ENCODE data around the gene OR10H5. TPM values are rescaled to one million over a fixed set of nuclear protein-coding genes. Genes with fewer than 3 reads are reported as not detected.
"Not testable (repeated sequence)": the region's sequence is repeated elsewhere in the genome, so short reads cannot be mapped to it uniquely, and the experiment has no call there.

The OR10H5 gene
- total RNA-seq, 1 donor: under 0.01 TPM

- no peak overlapping the region for H3K4me3 ChIP-seq (ENCODE audit: low read length)
- no peaks in the 10 kb centered on the region for H3K27me3 ChIP-seq (ENCODE audit: insufficient read depth, low read length)
- no peaks in the 10 kb centered on the region for H3K4me1 ChIP-seq (ENCODE audit: insufficient read depth, low read length)
- no peaks in the 10 kb centered on the region for H3K9me3 ChIP-seq (ENCODE audit: low read depth, low read length)
Measured at GRCh38 chr19:15782211-15782610, 5.2 kb upstream of the OR10H5 start.

DNA sequence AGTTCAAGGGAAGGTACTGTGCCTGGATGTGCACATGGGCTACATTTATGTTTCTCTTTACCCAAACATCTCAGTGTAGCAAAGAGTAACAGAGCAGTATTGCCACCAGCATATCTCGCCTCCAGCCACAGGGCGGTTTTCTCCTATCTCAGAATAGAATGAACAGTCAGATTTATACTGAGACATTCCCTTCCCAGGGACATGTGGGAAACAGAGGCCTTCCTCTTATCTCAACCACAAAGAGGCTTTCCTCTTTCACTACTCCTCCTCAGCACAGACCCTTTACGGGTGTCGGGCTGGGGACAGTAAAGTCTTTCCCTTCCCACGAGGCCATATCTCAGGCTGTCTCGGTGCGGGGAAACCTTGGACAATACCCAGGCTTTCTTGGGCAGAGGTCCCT, 4.6 kb upstream of the OR10H5 start:
- not testable (repeated sequence) for H3K4me3 ChIP-seq (ENCODE audit: low read length); H3K4me1 ChIP-seq (ENCODE audit: insufficient read depth, low read length); H3K9me3 ChIP-seq (ENCODE audit: low read depth, low read length); H3K27me3 ChIP-seq (ENCODE audit: insufficient read depth, low read length)

- Histone ChIP-seq H3K4me1 (ENCODE audit: insufficient read depth, low read length) (no peaks in the 10 kb centered on the region), H3K27me3 (ENCODE audit: insufficient read depth, low read length) (peaks cover 2% of the 10 kb centered on the region), H3K9me3 (ENCODE audit: low read depth, low read length) (no peaks in the 10 kb centered on the region), H3K4me3 (ENCODE audit: low read length) (no peak overlapping the region)
Measured at GRCh38 chr19:15788594-15789270, 1.3 kb downstream of the OR10H5 start.

GRCh38 chr19:15790096-15790495, 2.6 kb downstream of the OR10H5 start:
- Histone ChIP-seq H3K4me3 (ENCODE audit: low read length) (no peak overlapping the region), H3K27me3 (ENCODE audit: insufficient read depth, low read length) (peaks cover 2% of the 10 kb centered on the region), H3K9me3 (ENCODE audit: low read depth, low read length) (no peaks in the 10 kb centered on the region), H3K4me1 (ENCODE audit: insufficient read depth, low read length) (no peaks in the 10 kb centered on the region)

DNA sequence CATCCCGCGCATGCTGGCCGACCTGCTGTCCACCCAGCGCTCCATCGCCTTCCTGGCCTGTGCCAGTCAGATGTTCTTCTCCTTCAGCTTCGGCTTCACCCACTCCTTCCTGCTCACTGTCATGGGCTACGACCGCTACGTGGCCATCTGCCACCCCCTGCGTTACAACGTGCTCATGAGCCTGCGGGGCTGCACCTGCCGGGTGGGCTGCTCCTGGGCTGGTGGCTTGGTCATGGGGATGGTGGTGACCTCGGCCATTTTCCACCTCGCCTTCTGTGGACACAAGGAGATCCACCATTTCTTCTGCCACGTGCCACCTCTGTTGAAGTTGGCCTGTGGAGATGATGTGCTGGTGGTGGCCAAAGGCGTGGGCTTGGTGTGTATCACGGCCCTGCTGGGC, 6.8 kb downstream of the OR10H5 start:
- H3K4me1 ChIP-seq (ENCODE audit: insufficient read depth, low read length); H3K27me3 ChIP-seq (ENCODE audit: insufficient read depth, low read length); H3K4me3 ChIP-seq (ENCODE audit: low read length); H3K9me3 ChIP-seq (ENCODE audit: low read depth, low read length): not testable (repeated sequence)

GRCh38 chr19:15810335-15810734, 22.9 kb downstream of the OR10H5 start:
- no peaks in the 10 kb centered on the region for H3K4me1 ChIP-seq (ENCODE audit: insufficient read depth, low read length)
- H3K27me3 ChIP-seq (ENCODE audit: insufficient read depth, low read length): peaks cover 2% of the 10 kb centered on the region
- H3K4me3 ChIP-seq (ENCODE audit: low read length): no peak overlapping the region
- no peaks in the 10 kb centered on the region for H3K9me3 ChIP-seq (ENCODE audit: low read depth, low read length)

DNA sequence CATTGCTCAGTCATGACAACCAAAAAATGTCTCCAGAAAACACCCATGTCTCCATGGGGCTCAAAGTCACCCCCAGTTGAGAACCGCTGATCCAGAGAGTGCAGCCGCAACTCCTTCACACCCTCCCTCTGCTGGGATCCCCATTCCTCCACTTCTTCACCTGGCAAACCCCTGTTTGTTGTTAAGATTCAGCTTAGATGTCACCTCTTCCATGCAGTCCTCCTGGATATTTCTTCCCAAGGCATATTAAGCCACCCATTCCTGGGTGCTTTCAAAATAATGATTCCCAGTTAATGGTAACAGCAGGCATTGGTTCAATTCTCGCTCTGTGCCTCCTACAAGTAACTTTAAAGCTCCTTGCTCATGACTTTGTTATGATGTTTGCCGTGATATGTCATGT, 24.0 kb downstream of the OR10H5 start:
- Histone ChIP-seq H3K4me3 (ENCODE audit: low read length) (no peak overlapping the region), H3K27me3 (ENCODE audit: insufficient read depth, low read length) (peaks cover 2% of the 10 kb centered on the region), H3K4me1 (ENCODE audit: insufficient read depth, low read length) (no peaks in the 10 kb centered on the region), H3K9me3 (ENCODE audit: low read depth, low read length) (no peaks in the 10 kb centered on the region)

DNA sequence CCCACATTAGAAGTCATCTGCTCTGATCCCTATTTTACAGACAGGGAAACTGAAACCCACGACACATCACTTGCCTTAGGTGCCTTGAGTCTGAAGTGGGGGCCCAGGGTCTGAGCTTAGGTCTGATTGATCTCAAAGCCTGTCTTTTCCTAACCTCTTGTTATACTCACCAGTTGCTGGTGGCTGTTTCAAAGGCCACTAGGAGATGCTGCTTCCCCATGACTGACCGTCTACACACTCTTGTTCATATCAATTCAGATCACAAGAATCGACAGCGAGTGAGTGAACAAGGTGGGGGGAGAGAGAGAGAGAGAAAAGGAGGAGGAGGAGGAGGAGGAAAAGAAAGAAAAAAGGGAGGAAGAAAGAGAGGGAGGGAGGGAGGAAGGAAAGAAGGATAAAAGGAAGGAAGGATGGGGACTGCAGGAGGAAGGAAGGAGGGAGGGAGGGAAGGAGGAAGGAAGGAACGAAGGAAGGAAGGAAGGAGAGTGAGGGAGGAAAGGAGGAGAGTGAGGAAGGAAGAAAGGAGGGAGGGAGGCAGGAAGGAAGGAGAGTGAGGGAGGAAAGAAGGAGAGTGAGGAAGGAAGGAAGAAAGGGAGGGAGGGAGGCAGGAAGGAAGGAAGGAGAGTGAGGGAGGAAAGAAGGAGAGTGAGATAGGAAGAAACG, 24.7 kb downstream of the OR10H5 start:
- no peak overlapping the region for H3K4me3 ChIP-seq (ENCODE audit: low read length)
- no peaks in the 10 kb centered on the region for H3K9me3 ChIP-seq (ENCODE audit: low read depth, low read length)
- peaks cover 2% of the 10 kb centered on the region for H3K27me3 ChIP-seq (ENCODE audit: insufficient read depth, low read length)
- H3K4me1 ChIP-seq (ENCODE audit: insufficient read depth, low read length): no peaks in the 10 kb centered on the region

DNA sequence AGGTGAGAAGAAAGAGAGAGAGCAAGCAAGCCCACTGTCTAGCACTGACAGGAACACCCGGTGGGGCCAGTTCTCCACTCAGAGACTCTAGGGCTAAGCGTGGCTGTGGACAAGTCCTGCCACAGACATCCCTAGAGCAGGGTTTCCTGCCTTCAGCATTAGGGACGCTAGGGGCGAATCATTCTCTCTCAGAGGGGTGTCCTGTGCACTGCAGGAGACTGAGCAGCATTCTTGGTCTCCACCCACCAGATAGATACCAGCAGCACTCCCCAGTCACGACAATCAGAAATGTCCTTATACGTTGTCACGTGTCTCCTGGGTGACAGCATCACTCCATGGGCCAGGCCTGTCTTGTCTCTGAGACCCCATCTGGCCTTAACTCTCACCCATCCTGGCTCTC, 26.5 kb downstream of the OR10H5 start:
- peaks cover 2% of the 10 kb centered on the region for H3K27me3 ChIP-seq (ENCODE audit: insufficient read depth, low read length)
- no peaks in the 10 kb centered on the region for H3K9me3 ChIP-seq (ENCODE audit: low read depth, low read length)
- H3K4me3 ChIP-seq (ENCODE audit: low read length): no peak overlapping the region
- H3K4me1 ChIP-seq (ENCODE audit: insufficient read depth, low read length): no peaks in the 10 kb centered on the region

GRCh38 chr19:15815306-15815705, 27.8 kb downstream of the OR10H5 start, which contains the start of gene OR10H1:
TSS of gene OR10H1 (minus strand) at chr19:15815664. CDS start at chr19:15808037, 7,627 bp downstream.
- Histone ChIP-seq H3K4me1 (ENCODE audit: insufficient read depth, low read length) (no peaks in the 10 kb centered on the region), H3K27me3 (ENCODE audit: insufficient read depth, low read length) (peaks cover 2% of the 10 kb centered on the region), H3K4me3 (ENCODE audit: low read length) (no peak within 1 kb of the TSS), H3K9me3 (ENCODE audit: low read depth, low read length) (no peaks in the 10 kb centered on the region)

- H3K4me1 ChIP-seq (ENCODE audit: insufficient read depth, low read length): no peaks in the 10 kb centered on the region
- no peaks in the 10 kb centered on the region for H3K9me3 ChIP-seq (ENCODE audit: low read depth, low read length)
- H3K27me3 ChIP-seq (ENCODE audit: insufficient read depth, low read length): no peaks in the 10 kb centered on the region
- H3K4me3 ChIP-seq (ENCODE audit: low read length): no peak overlapping the region
Measured at GRCh38 chr19:15820646-15821045, 33.2 kb downstream of the OR10H5 start.

DNA sequence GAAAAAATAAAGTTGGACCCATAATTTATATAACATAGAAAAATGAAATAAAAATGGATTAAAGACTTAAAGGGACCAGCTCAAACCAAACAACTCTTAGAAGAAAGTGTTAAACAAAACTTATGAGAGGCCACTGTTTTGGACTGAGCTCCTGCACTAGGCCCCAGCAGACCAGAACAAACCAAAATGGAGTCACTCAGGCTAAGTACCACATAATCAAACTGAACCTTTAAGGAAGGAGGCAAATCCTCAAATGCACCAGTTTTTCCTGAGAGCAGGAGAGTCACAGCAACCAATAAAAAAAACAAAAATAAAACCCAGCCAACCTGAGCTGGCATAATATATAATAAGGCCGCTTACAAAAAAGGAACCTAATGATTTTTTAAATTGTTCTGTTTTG, 38.3 kb downstream of the OR10H5 start:
- Histone ChIP-seq H3K9me3 (ENCODE audit: low read depth, low read length) (no peaks in the 10 kb centered on the region), H3K27me3 (ENCODE audit: insufficient read depth, low read length) (no peaks in the 10 kb centered on the region), H3K4me1 (ENCODE audit: insufficient read depth, low read length) (no peaks in the 10 kb centered on the region), H3K4me3 (ENCODE audit: low read length) (no peak overlapping the region)

DNA sequence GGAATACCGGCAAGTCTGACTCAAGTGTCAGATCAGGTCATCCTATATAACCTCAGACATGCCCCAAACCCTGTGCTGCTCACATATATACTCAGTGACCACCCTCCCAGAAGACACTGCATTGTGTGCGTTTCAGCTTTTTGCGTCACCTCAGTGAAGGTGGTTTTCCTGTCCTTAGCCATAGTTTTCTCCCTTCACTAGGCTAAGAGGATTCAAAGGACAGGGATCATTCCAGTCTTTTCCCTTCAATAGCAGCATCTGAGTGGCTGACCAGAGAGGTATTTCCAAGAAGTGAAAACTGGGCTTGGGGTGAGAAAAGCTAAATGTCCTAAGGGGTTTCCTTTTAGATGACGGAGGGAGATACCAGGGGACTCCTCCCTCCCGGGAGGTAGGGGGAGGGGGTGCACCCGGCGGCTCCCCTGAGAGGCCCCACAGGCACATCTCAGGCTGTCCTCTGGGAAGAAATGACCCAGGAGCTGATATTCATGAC, 40.7 kb downstream of the OR10H5 start:
- Histone ChIP-seq H3K9me3 (ENCODE audit: low read depth, low read length) (no peaks in the 10 kb centered on the region), H3K4me1 (ENCODE audit: insufficient read depth, low read length) (no peaks in the 10 kb centered on the region), H3K27me3 (ENCODE audit: insufficient read depth, low read length) (no peaks in the 10 kb centered on the region), H3K4me3 (ENCODE audit: low read length) (no peak overlapping the region)

GRCh38 chr19:15828611-15829305, 41.3 kb downstream of the OR10H5 start:
- not testable (repeated sequence) for H3K4me1 ChIP-seq (ENCODE audit: insufficient read depth, low read length); H3K4me3 ChIP-seq (ENCODE audit: low read length); H3K27me3 ChIP-seq (ENCODE audit: insufficient read depth, low read length); H3K9me3 ChIP-seq (ENCODE audit: low read depth, low read length)

DNA sequence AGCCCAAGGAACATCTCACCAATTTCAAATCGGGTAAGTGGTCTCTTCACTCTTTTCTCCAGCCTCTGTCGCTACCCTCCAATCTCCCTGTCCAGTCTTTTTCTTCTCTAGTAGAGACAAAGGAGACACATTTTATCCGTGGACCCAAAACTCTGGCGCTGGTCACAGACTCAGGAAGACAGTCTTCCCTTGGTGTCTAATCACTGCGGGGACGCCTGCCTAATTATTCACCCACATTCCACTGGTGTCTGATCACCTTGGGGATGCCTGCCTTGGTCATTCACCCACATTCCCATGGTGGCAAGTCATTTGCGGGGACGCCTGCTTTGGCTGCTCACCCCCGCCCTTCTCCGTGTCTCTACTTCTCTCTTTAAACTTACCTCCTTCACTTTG, 41.8 kb downstream of the OR10H5 start:
- H3K27me3 ChIP-seq (ENCODE audit: insufficient read depth, low read length): no peaks in the 10 kb centered on the region
- H3K9me3 ChIP-seq (ENCODE audit: low read depth, low read length): no peaks in the 10 kb centered on the region
- H3K4me1 ChIP-seq (ENCODE audit: insufficient read depth, low read length): no peaks in the 10 kb centered on the region
- no peak overlapping the region for H3K4me3 ChIP-seq (ENCODE audit: low read length)
